Measurements from ENCODE around the gene PLEKHN1.

- no peak for TF ChIP-seq CTCF (conservative IDR thresholded peaks at IDR 0.05 in 1 of 2, IDR thresholded peaks at IDR 0.05 in 1 of 2; ENCODE audit: extremely low read depth in 1 of 2, insufficient read depth in 1 of 2, low read depth in 1 of 2, low read length in 2 of 2)
- no peak for TF ChIP-seq EZH2 (IDR thresholded peaks at IDR 0.05; ENCODE audit: borderline replicate concordance, low read length)
Measured at GRCh38 chr1:981955-982558, 15.8 kb downstream of the PLEKHN1 start, which contains the start of gene PERM1.

Measured in mammary epithelial cell (primary cell).